Thyroid gland (tissue), 4 donors: ENCODE data around the gene APC2. TPM values are rescaled to one million over a fixed set of nuclear protein-coding genes. Genes with fewer than 3 reads are reported as not detected.
"Not testable (repeated sequence)": the region's sequence is repeated elsewhere in the genome, so short reads cannot be mapped to it uniquely, and the experiment has no call there.

ENCODE experiments used
- DNase-seq, 2 donors: peaks; one replicate each; pipeline ENCODE4 v3.0.0-alpha.2; 2019
- H3K27ac ChIP-seq, 3 donors: fragments of 200-600 bp; sonication (generic); 1 replicate in 2 of 3; 2 replicates in 1 of 3; pipeline ENCODE4 v1.5.1; 2016 to 2019; ENCODE audit warnings: mild to moderate bottlenecking in 1 of 3, moderate library complexity in 1 of 3
- H3K27me3 ChIP-seq: fragments of 200-600 bp; sonication (generic); one replicate; pipeline ENCODE4 v1.5.1; 2019
- H3K36me3 ChIP-seq, 2 donors: fragments of 200-600 bp; sonication (generic); one replicate each; pipeline ENCODE4 v1.5.1; 2016 to 2019
- H3K4me1 ChIP-seq, 2 donors: fragments of 200-600 bp; sonication (generic); one replicate each; pipeline ENCODE4 v1.5.1; 2017 to 2019
- H3K4me3 ChIP-seq, 3 donors: fragments of 200-600 bp; sonication (generic); replicated peaks in 1 of 3; 1 replicate in 2 of 3; 2 replicates in 1 of 3; pipeline ENCODE4 v1.5.1; 2016; ENCODE audit warnings: mild to moderate bottlenecking in 1 of 3
- H3K9me3 ChIP-seq: fragments of 200-600 bp; sonication (generic); one replicate; pipeline ENCODE4 v1.5.1; 2017
- CTCF ChIP-seq, 6 experiments: fragments of 200-600 bp in 3 of 6; fragments of 450-650 bp in 3 of 6; sonication (generic) in 3 of 6; IDR thresholded peaks; one replicate each; pipeline ENCODE4 v1.5.1; 2016 to 2019; ENCODE audit warnings: antibody characterized with exemption in 6 of 6, mild to moderate bottlenecking in 2 of 6, inconsistent platforms in 1 of 6, moderate library complexity in 1 of 6
- POLR2A ChIP-seq, 2 donors: fragments of 450-650 bp; IDR thresholded peaks; one replicate each; pipeline ENCODE4 v1.6.1; 2017; ENCODE audit warnings: antibody characterized with exemption in 2 of 2, mild to moderate bottlenecking in 2 of 2, moderate library complexity in 1 of 2
- WGBS, 2 donors: methylation state at CpG; one replicate each; pipeline ENCODE4 v1.1.5; 2017; 5-methylcytosine and 5-hydroxymethylcytosine counted together
- intact Hi-C: fragments of 100-400 bp; cut with DNase I; formaldehyde crosslinking; loops from one replicate; pipeline ENCODE4 v1.15.1; 2023
- total RNA-seq, 4 donors: library from RNA; depleted of rRNA; stranded (reverse); fragments of >200 nt; gene quantifications; one replicate each; pipeline ENCODE4 v1.2.3, GENCODE V29; 2016

The APC2 gene
- total RNA-seq, 4 donors from 2014 or later: under 0.01 to 0.20 (median 0.08) TPM; not detected in 1

- Histone ChIP-seq H3K36me3 (peaks cover 35 to 38% of the 10 kb centered on the region in 2 donors), H3K9me3 (no peaks in the 10 kb centered on the region), H3K4me3 (peak overlapping the region; percentile 61 to 95 (median 63)), H3K27ac (peak overlapping the region in 2 of 3 donors; percentile 82 to 93), H3K27me3 (no peaks in the 10 kb centered on the region), H3K4me1 (peaks cover 9 to 18% of the 10 kb centered on the region in 2 donors)
- WGBS, 2 donors: 2 to 4% methylated on average over 19 to 21 of the region's 26 CpGs
- no peak for DNase-seq
- no peak for TF ChIP-seq CTCF (IDR thresholded peaks at IDR 0.05)
- TF ChIP-seq POLR2A (IDR thresholded peaks at IDR 0.05): no peak
- intact Hi-C loops: no loop called here
Measured at GRCh38 chr19:1438933-1439354, 11.0 kb upstream of the APC2 start.

- H3K36me3 ChIP-seq: peaks cover 27 to 30% of the 10 kb centered on the region in 2 donors
- 86 to 87% methylated on average over 51 to 56 of the region's 57 CpGs for WGBS, 2 donors
- H3K9me3 ChIP-seq: not testable (repeated sequence)
Measured at GRCh38 chr19:1439525-1440417, 10.2 kb upstream of the APC2 start.

GRCh38 chr19:1440418-1440801 is 9.5 kb upstream of the APC2 start:
- 92 to 93% methylated on average over 6 to 15 of the region's 15 CpGs for WGBS, 2 donors
- Histone ChIP-seq H3K27ac (no peak overlapping the region), H3K4me3 (no peak overlapping the region), H3K4me1 (peaks cover 11 to 25% of the 10 kb centered on the region in 2 donors), H3K9me3 (no peaks in the 10 kb centered on the region), H3K27me3 (peaks cover under 1% of the 10 kb centered on the region), H3K36me3 (peaks cover 26 to 28% of the 10 kb centered on the region in 2 donors)
- intact Hi-C loops: no loop called here
- no peak for DNase-seq
- TF ChIP-seq CTCF (IDR thresholded peaks at IDR 0.05) (no peak), POLR2A (IDR thresholded peaks at IDR 0.05) (no peak)

More at GRCh38 chr19:1439525-1440417, 10.2 kb upstream of the APC2 start:
- peak overlapping the region in 1 of 3 donors; percentile 93 for H3K27ac ChIP-seq
- peak overlapping the region in 1 of 3 donors; percentile 95 for H3K4me3 ChIP-seq
- H3K27me3 ChIP-seq, intact Hi-C loops, DNase-seq: not testable (repeated sequence)
- peaks cover 9 to 18% of the 10 kb centered on the region in 2 donors for H3K4me1 ChIP-seq

- peaks cover 26 to 28% of the 10 kb centered on the region in 2 donors for H3K36me3 ChIP-seq
- WGBS, 2 donors: 91 to 92% methylated on average over 4 to 9 of the region's 9 CpGs
- H3K4me1 ChIP-seq: peaks cover 16 to 31% of the 10 kb centered on the region in 2 donors
- no peak for DNase-seq
- H3K27me3 ChIP-seq: peaks cover 7% of the 10 kb centered on the region
- TF ChIP-seq CTCF (IDR thresholded peaks at IDR 0.05) (no peak), POLR2A (IDR thresholded peaks at IDR 0.05) (no peak)
- H3K27ac ChIP-seq: no peak overlapping the region
- no peaks in the 10 kb centered on the region for H3K9me3 ChIP-seq
- no peak overlapping the region for H3K4me3 ChIP-seq
- intact Hi-C loops: no loop called here
Measured at GRCh38 chr19:1441022-1441426, 8.9 kb upstream of the APC2 start.

GRCh38 chr19:1441677-1442438 is 8.1 kb upstream of the APC2 start:
- H3K27ac ChIP-seq: no peak overlapping the region
- no peaks in the 10 kb centered on the region for H3K9me3 ChIP-seq
- 92 to 93% methylated on average over 23 to 25 of the region's 25 CpGs for WGBS, 2 donors
- TF ChIP-seq CTCF (IDR thresholded peaks at IDR 0.05) (no peak), POLR2A (IDR thresholded peaks at IDR 0.05) (no peak)
- no peak for DNase-seq
- intact Hi-C loops: no loop called here
- H3K4me3 ChIP-seq: no peak overlapping the region
- peaks cover 12% of the 10 kb centered on the region for H3K27me3 ChIP-seq
- H3K36me3 ChIP-seq: peaks cover 26 to 28% of the 10 kb centered on the region in 2 donors
- H3K4me1 ChIP-seq: peaks cover 16 to 39% of the 10 kb centered on the region in 2 donors
